WTC11 (cell line): ENCODE data around the gene ANP32B. TPM values are rescaled to one million over a fixed set of nuclear protein-coding genes. Genes with fewer than 3 reads are reported as not detected.

Source experiments
- ATAC-seq: fragments of 200-7000 bp; cut with Tn5 transposase; 2 replicates; pipeline ENCODE4 v1.10.0; 2021; ENCODE audit warnings: mild to moderate bottlenecking, moderate library complexity
- CTCF ChIA-PET: fragments of 300-600 bp; sonication (Branson Sonifier 250); formaldehyde crosslinking; loops from one replicate; lab custom pipeline; 2021; ENCODE audit warnings: antibody characterized with exemption; lab: Charles Lee
- POLR2A ChIA-PET: fragments of 350-600 bp; sonication (Branson Sonifier 250); formaldehyde crosslinking; loops from one replicate; lab custom pipeline; 2021; ENCODE audit warnings: antibody characterized with exemption; lab: Charles Lee
- DNase-seq: peaks from one replicate; pipeline ENCODE4 v3.0.0; 2021; ENCODE audit warnings: low spot score
- H3K27ac Mint-ChIP-seq: 2 replicates; pipeline ENCODE4 v1.8.0; 2021; ENCODE audit warnings: mixed read lengths
- H3K27me3 Mint-ChIP-seq: 2 replicates; pipeline ENCODE4 v1.8.0; 2021; ENCODE audit warnings: low read depth, mild to moderate bottlenecking, moderate library complexity, mixed read lengths
- H3K36me3 Mint-ChIP-seq: 2 replicates; pipeline ENCODE4 v1.8.0; 2021; ENCODE audit warnings: mixed read lengths
- H3K4me1 Mint-ChIP-seq: 2 replicates; pipeline ENCODE4 v1.8.0; 2022; ENCODE audit warnings: mixed read lengths
- H3K4me3 Mint-ChIP-seq: 2 replicates; pipeline ENCODE4 v1.8.0; 2021; ENCODE audit warnings: mild to moderate bottlenecking, moderate library complexity, mixed read lengths
- H3K9me3 Mint-ChIP-seq: 2 replicates; pipeline ENCODE4 v1.8.0; 2021; ENCODE audit warnings: mixed read lengths
- ATF1 ChIP-seq: sonication (generic); formaldehyde crosslinking; IDR thresholded peaks from 2 replicates; pipeline ENCODE4 v1.8.1; 2023; ENCODE audit warnings: mild to moderate bottlenecking, moderate library complexity, missing genetic modification reagents
- CREB1 ChIP-seq: sonication (generic); formaldehyde crosslinking; IDR thresholded peaks from 2 replicates; pipeline ENCODE4 v1.8.0; 2023; ENCODE audit warnings: mild to moderate bottlenecking, missing genetic modification reagents
- ELF4 ChIP-seq: sonication (generic); formaldehyde crosslinking; IDR thresholded peaks from 2 replicates; pipeline ENCODE4 v1.8.1; 2022; ENCODE audit warnings: low read depth, mild to moderate bottlenecking, moderate library complexity, missing genetic modification reagents
- ERG ChIP-seq: fragments of 250-450 bp; sonication (Bioruptor Pico); IDR thresholded peaks from 2 replicates; pipeline ENCODE4 v1.8.0; 2021; ENCODE audit warnings: mild to moderate bottlenecking
- FOXJ3 ChIP-seq: sonication (generic); formaldehyde crosslinking; IDR thresholded peaks from 2 replicates; pipeline ENCODE4 v1.9.0; 2021; ENCODE audit warnings: missing genetic modification reagents, mild to moderate bottlenecking, borderline replicate concordance
- FOXP4 ChIP-seq: sonication (generic); formaldehyde crosslinking; IDR thresholded peaks from 2 replicates; pipeline ENCODE4 v1.8.0; 2022; ENCODE audit warnings: mild to moderate bottlenecking, missing genetic modification reagents
- JUN ChIP-seq: sonication (generic); formaldehyde crosslinking; IDR thresholded peaks from 2 replicates; pipeline ENCODE4 v1.8.0; 2023; ENCODE audit warnings: mild to moderate bottlenecking, missing genetic modification reagents
- KAT7 ChIP-seq: sonication (generic); formaldehyde crosslinking; IDR thresholded peaks from 2 replicates; pipeline ENCODE4 v1.8.1; 2023; ENCODE audit warnings: missing genetic modification reagents, mild to moderate bottlenecking, borderline replicate concordance
- MXD4 ChIP-seq: fragments of 250-450 bp; sonication (Bioruptor Pico); IDR thresholded peaks from 2 replicates; pipeline ENCODE4 v1.8.0; 2021; ENCODE audit warnings: mild to moderate bottlenecking, moderate library complexity, borderline replicate concordance
- MYBL2 ChIP-seq: sonication (generic); formaldehyde crosslinking; IDR thresholded peaks from 2 replicates; pipeline ENCODE4 v1.8.1; 2023; ENCODE audit warnings: mild to moderate bottlenecking, moderate library complexity, missing genetic modification reagents
- NFE2L1 ChIP-seq: sonication (generic); formaldehyde crosslinking; IDR thresholded peaks from 2 replicates; pipeline ENCODE4 v1.8.1; 2023; ENCODE audit warnings: missing genetic modification reagents
- NFYB ChIP-seq: sonication (generic); formaldehyde crosslinking; conservative IDR thresholded peaks from 2 replicates; pipeline ENCODE4 v1.8.0; 2022; ENCODE audit warnings: low read depth, missing genetic modification reagents
- RELA ChIP-seq: sonication (generic); formaldehyde crosslinking; IDR thresholded peaks from 2 replicates; pipeline ENCODE4 v1.8.1; 2022; ENCODE audit warnings: missing genetic modification reagents, mild to moderate bottlenecking, borderline replicate concordance
- SP1 ChIP-seq: sonication (generic); formaldehyde crosslinking; conservative IDR thresholded peaks from 2 replicates; pipeline ENCODE4 v1.8.1; 2022; ENCODE audit warnings: missing genetic modification reagents
- ZNF138 ChIP-seq: sonication (generic); formaldehyde crosslinking; conservative IDR thresholded peaks from 2 replicates; pipeline ENCODE4 v1.8.1; 2022; ENCODE audit warnings: mild to moderate bottlenecking, moderate library complexity, missing genetic modification reagents
- ZNF317 ChIP-seq: sonication (generic); formaldehyde crosslinking; IDR thresholded peaks from 2 replicates; pipeline ENCODE4 v1.8.1; 2023; ENCODE audit warnings: low read depth, mild to moderate bottlenecking, moderate library complexity, missing genetic modification reagents, borderline replicate concordance
- ZNF425 ChIP-seq: fragments of 250-450 bp; sonication (Bioruptor Pico); conservative IDR thresholded peaks from 2 replicates; pipeline ENCODE4 v1.9.0; 2021; ENCODE audit warnings: mild to moderate bottlenecking
- ZNF671 ChIP-seq: fragments of 250-450 bp; sonication (Bioruptor Pico); IDR thresholded peaks from 2 replicates; pipeline ENCODE4 v1.8.0; 2021; ENCODE audit warnings: mild to moderate bottlenecking
- total RNA-seq: library from RNA; stranded (reverse); gene quantifications from 3 replicates; pipeline ENCODE4 v1.2.3, GENCODE V29; 2021

The ANP32B gene
- total RNA-seq, 1 experiment from 2014 or later, result 150 TPM

GRCh38 chr9:98047002-98047401 lies 63.9 kb downstream of the ANP32B start:
- ATAC-seq, result no peak
- H3K4me3 Mint-ChIP-seq, result no peak overlapping the region

GRCh38 chr9:98049288-98050072 lies 66.3 kb downstream of the ANP32B start:
- H3K4me1 Mint-ChIP-seq, result no peaks in the 10 kb centered on the region
- no peak for TF ChIP-seq ELF4 (CRISPR knock-in tag)
- no peak for TF ChIP-seq FOXJ3 (CRISPR knock-in tag)
- no peak for TF ChIP-seq ZNF671 (CRISPR knock-in tag)
- TF ChIP-seq RELA (CRISPR knock-in tag), result no peak
- no peak for TF ChIP-seq MXD4 (CRISPR knock-in tag)
- no peak for TF ChIP-seq NFE2L1
- no peak for TF ChIP-seq KAT7
- no peak for TF ChIP-seq FOXP4 (CRISPR knock-in tag)
- no peak for TF ChIP-seq ATF1 (CRISPR knock-in tag)
- no peak for TF ChIP-seq ERG (CRISPR knock-in tag)
- no peak for TF ChIP-seq NFYB (CRISPR knock-in tag)
- no peak for TF ChIP-seq JUN
- no peak for TF ChIP-seq ZNF425 (CRISPR knock-in tag)
- no peak for TF ChIP-seq ZNF138 (CRISPR knock-in tag)
- no peak for TF ChIP-seq ZNF317 (CRISPR knock-in tag)
- H3K27ac Mint-ChIP-seq, result no peak overlapping the region
- ATAC-seq, result no peak
- ChIA-PET POLR2A (no interaction called here), CTCF (no interaction called here)
- H3K36me3 Mint-ChIP-seq, result no peaks in the 10 kb centered on the region
- no peak for DNase-seq
- H3K4me3 Mint-ChIP-seq, result no peak overlapping the region
- no peaks in the 10 kb centered on the region for H3K9me3 Mint-ChIP-seq
- H3K27me3 Mint-ChIP-seq, result peaks cover 19% of the 10 kb centered on the region

More at GRCh38 chr9:98047002-98047401, 63.9 kb downstream of the ANP32B start:
- TF ChIP-seq MYBL2 (CRISPR knock-in tag) (no peak), SP1 (CRISPR knock-in tag) (no peak), CREB1 (CRISPR knock-in tag) (no peak), FOXP4 (CRISPR knock-in tag) (no peak)
- ChIA-PET CTCF (interaction anchor here (1.0 to 1.8 kb wide), 2 partner anchors 9 to 12 kb away, joined by 5 to 8 read pairs; partner anchors contain the start of gene NANS), POLR2A (no interaction called here)
- Mint-ChIP-seq H3K4me1 (no peaks in the 10 kb centered on the region), H3K27ac (no peak overlapping the region), H3K27me3 (peaks cover 12% of the 10 kb centered on the region), H3K9me3 (no peaks in the 10 kb centered on the region), H3K36me3 (no peaks in the 10 kb centered on the region)
- no peak for DNase-seq
